GM18951 (cell line): Measurements from ENCODE around the gene TBC1D22A.

Source experiments
- POLR2A ChIP-seq: IDR thresholded peaks from 4 replicates; pipeline ENCODE4 v1.6.1; 2011; ENCODE audit warnings: mild to moderate bottlenecking; ENCODE audit not compliant: insufficient read length, insufficient read depth; ENCODE audit errors: extremely low read depth
- in situ Hi-C: fragments of 300-500 bp; cut with MboI; formaldehyde crosslinking; loops from one replicate; pipeline ENCODE4 v1.12.0; 2022; ENCODE audit warnings: low sequenced_read_pairs, mixed read lengths, inconsistent platforms; ENCODE audit not compliant: unreplicated experiment

Gene TBC1D22A

GRCh38 chr22:47204002-47204979, 441.8 kb downstream of the TBC1D22A start:
- in situ Hi-C loops = loop anchor here (25.0 kb wide), 1 partner anchor 1283 kb away; a partner anchor contains a TSS
- TF ChIP-seq POLR2A = no peak

GRCh38 chr22:47205081-47205491, 442.6 kb downstream of the TBC1D22A start:
- no peak for TF ChIP-seq POLR2A
- in situ Hi-C loops = loop anchor here (25.0 kb wide), 1 partner anchor 1282 kb away; a partner anchor contains a TSS

GRCh38 chr22:47205554-47205953, 443.1 kb downstream of the TBC1D22A start:
- no peak for TF ChIP-seq POLR2A
- in situ Hi-C loops = loop anchor here (25.0 kb wide), 1 partner anchor 1282 kb away; a partner anchor contains a TSS

GRCh38 chr22:47206164-47206563, 443.7 kb downstream of the TBC1D22A start:
- in situ Hi-C loops = loop anchor here (25.0 kb wide), 1 partner anchor 1281 kb away; a partner anchor contains a TSS
- no peak for TF ChIP-seq POLR2A

GRCh38 chr22:47206666-47207218, 444.3 kb downstream of the TBC1D22A start:
- TF ChIP-seq POLR2A = no peak
- in situ Hi-C loops = loop anchor here (25.0 kb wide), 1 partner anchor 1281 kb away; a partner anchor contains a TSS

- TF ChIP-seq POLR2A = no peak
- in situ Hi-C loops = loop anchor here (25.0 kb wide), 1 partner anchor 1280 kb away; a partner anchor contains a TSS
Observed at GRCh38 chr22:47207387-47207786, 444.9 kb downstream of the TBC1D22A start.

GRCh38 chr22:47207846-47208554, 445.6 kb downstream of the TBC1D22A start:
- no peak for TF ChIP-seq POLR2A
- in situ Hi-C loops = loop anchor here (25.0 kb wide), 1 partner anchor 1279 kb away; a partner anchor contains a TSS

- TF ChIP-seq POLR2A = no peak
- in situ Hi-C loops = loop anchor here (25.0 kb wide), 1 partner anchor 1279 kb away; a partner anchor contains a TSS
Observed at GRCh38 chr22:47208630-47209029, 446.2 kb downstream of the TBC1D22A start.

- TF ChIP-seq POLR2A = no peak
- in situ Hi-C loops = loop anchor here (25.0 kb wide), 1 partner anchor 1278 kb away; a partner anchor contains a TSS
Observed at GRCh38 chr22:47209040-47209514, 446.6 kb downstream of the TBC1D22A start.

- no peak for TF ChIP-seq POLR2A
- in situ Hi-C loops = loop anchor here (25.0 kb wide), 1 partner anchor 1278 kb away; a partner anchor contains a TSS
Observed at GRCh38 chr22:47209547-47210023, 447.1 kb downstream of the TBC1D22A start.

GRCh38 chr22:47210112-47210657, 447.7 kb downstream of the TBC1D22A start:
- in situ Hi-C loops = loop anchor here (25.0 kb wide), 1 partner anchor 1277 kb away; a partner anchor contains a TSS
- no peak for TF ChIP-seq POLR2A

- TF ChIP-seq POLR2A = no peak
- in situ Hi-C loops = loop anchor here (25.0 kb wide), 1 partner anchor 1277 kb away; a partner anchor contains a TSS
Observed at GRCh38 chr22:47210686-47211085, 448.2 kb downstream of the TBC1D22A start.
